ENCODE data around the gene COL21A1.

Gene COL21A1

DNA sequence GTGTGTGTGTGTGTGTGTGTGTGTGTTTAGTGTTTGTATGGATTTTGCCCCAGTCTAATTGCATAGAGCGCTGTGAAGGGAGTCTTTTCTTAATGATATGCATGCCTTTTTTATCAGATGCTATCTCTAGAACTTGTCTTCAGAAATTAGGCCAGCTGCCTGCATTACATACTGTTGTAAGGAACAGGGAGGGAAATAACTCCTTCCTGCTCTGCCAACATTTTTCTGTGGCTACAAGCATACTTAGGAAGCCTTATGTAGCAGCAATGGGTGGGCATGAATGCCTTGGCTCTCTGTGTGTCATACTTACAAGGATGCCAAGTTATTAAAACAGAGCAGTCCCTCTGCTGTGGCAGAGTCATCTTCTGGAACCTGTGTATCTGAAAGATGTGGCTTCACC, 8.0 kb upstream of the COL21A1 start:
- H3K27me3 ChIP-seq (replicated peaks; ENCODE audit: control insufficient read depth, insufficient read depth, low read length) = no peaks in the 10 kb centered on the region
- H3K36me3 ChIP-seq (ENCODE audit: control insufficient read depth, insufficient read depth, low read length) = no peaks in the 10 kb centered on the region
- TF ChIP-seq, protein P1, sequence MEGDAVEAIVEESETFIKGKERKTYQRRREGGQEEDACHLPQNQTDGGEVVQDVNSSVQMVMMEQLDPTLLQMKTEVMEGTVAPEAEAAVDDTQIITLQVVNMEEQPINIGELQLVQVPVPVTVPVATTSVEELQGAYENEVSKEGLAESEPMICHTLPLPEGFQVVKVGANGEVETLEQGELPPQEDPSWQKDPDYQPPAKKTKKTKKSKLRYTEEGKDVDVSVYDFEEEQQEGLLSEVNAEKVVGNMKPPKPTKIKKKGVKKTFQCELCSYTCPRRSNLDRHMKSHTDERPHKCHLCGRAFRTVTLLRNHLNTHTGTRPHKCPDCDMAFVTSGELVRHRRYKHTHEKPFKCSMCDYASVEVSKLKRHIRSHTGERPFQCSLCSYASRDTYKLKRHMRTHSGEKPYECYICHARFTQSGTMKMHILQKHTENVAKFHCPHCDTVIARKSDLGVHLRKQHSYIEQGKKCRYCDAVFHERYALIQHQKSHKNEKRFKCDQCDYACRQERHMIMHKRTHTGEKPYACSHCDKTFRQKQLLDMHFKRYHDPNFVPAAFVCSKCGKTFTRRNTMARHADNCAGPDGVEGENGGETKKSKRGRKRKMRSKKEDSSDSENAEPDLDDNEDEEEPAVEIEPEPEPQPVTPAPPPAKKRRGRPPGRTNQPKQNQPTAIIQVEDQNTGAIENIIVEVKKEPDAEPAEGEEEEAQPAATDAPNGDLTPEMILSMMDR (IDR thresholded peaks at IDR 0.05; ENCODE audit: insufficient read depth, low read length, poor library complexity, severe bottlenecking) = no peak
- no peak overlapping the region for H3K4me3 ChIP-seq (replicated peaks; ENCODE audit: low read depth, low read length)
- no peak for DNase-seq (ENCODE audit: extremely low read depth, insufficient read length)

DNA sequence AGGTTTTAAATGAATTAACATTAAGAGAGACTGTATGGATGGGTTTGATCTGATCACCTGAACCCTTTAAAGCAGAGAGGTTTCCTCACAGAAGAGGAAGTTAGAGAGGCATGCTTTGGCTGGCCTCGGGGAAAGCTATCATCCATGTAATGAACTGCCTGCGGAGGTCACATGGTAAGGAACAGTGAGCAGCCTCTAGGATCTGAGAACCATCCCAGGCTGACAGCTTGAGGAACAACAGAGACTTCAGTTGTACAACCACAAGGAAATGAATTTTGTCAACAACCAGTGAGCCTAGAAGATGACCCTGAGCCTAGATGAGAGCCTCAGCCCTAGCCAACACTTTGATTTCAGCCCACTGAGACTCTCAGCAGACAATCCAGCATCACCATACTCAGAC, 2.9 kb upstream of the COL21A1 start:
- no peak overlapping the region for H3K4me3 ChIP-seq (replicated peaks; ENCODE audit: low read depth, low read length)
- H3K27me3 ChIP-seq (replicated peaks; ENCODE audit: control insufficient read depth, insufficient read depth, low read length) = no peaks in the 10 kb centered on the region; the same call in none of the 2 replicates
- DNase-seq (ENCODE audit: extremely low read depth, insufficient read length) = no peak
- no peaks in the 10 kb centered on the region for H3K36me3 ChIP-seq (ENCODE audit: control insufficient read depth, insufficient read depth, low read length)
- TF ChIP-seq, protein P1 (IDR thresholded peaks at IDR 0.05; ENCODE audit: insufficient read depth, low read length, poor library complexity, severe bottlenecking) = no peak

DNA sequence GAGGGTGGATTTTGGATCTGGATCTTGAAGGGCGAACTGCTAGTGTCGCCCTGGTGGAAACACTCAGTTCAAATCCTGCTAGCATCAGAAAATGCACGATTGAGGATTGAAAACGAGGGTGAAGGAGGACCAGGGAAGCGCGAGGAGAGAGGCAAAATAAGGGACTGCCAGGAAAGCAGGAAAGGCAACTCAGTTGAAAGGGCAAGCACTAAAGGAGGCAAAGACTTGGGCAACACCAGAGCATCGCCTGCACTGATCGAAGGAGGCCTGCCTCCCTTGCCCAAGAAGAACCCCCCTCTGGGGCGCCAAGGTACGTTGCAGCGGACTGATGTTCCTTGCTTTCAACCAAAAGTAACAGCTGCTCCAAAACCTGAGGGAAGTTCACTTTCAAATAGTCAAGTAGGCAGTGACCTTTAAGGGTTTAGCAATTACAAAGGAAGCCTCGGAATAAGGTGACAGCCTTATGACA, 308 bp upstream of the COL21A1 start:
- TF ChIP-seq, protein P1 (IDR thresholded peaks at IDR 0.05; ENCODE audit: insufficient read depth, low read length, poor library complexity, severe bottlenecking) = no peak
- Histone ChIP-seq H3K27me3 (replicated peaks; ENCODE audit: control insufficient read depth, insufficient read depth, low read length) (no peaks in the 10 kb centered on the region; the same call in none of the 2 replicates), H3K4me3 (replicated peaks; ENCODE audit: low read depth, low read length) (no peak overlapping the region), H3K36me3 (ENCODE audit: control insufficient read depth, insufficient read depth, low read length) (no peaks in the 10 kb centered on the region)
- no peak for DNase-seq (ENCODE audit: extremely low read depth, insufficient read length)

DNA sequence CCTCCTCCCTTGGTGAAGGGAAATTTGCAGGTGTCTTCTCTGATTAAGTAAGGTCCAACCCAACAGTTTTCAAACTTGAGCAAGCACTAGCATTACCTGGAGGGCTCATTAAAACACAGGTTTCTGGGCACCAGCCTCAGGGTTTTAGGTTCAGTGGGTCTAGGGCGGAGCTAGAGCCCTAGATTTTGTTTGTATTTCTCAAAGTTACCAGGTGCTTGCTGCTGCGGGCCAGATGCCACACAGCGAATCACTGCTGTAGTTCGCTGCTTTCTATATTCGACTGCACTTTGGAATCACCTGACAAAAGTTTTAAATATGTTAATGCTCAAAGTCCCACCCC, 869 bp downstream of the COL21A1 start:
- no peak for DNase-seq (ENCODE audit: extremely low read depth, insufficient read length)
- Histone ChIP-seq H3K4me3 (replicated peaks; ENCODE audit: low read depth, low read length) (no peak overlapping the region), H3K36me3 (ENCODE audit: control insufficient read depth, insufficient read depth, low read length) (no peaks in the 10 kb centered on the region), H3K27me3 (replicated peaks; ENCODE audit: control insufficient read depth, insufficient read depth, low read length) (no peaks in the 10 kb centered on the region; the same call in none of the 2 replicates)
- TF ChIP-seq, protein P1 (IDR thresholded peaks at IDR 0.05; ENCODE audit: insufficient read depth, low read length, poor library complexity, severe bottlenecking) = no peak

DNA sequence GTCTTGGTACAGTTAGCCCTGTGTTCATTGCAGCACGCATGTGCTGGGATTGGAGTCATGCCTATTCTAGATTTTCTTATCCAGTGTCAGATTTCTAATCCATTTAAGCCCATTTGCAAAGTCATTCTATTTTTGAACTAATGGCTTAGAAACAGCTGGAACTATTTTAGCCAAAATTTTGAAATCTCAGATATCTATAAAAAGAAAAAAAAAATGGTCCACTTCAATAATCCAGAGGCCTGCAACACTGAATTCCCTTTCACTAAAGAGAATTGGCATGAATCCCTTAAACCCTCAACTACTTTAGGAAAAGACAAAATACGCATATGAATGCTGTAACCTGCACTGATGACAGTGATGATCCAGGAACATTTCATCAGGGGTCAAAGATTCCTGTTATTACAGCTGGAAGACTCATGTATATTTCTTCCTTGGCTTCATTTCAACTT, 1.5 kb downstream of the COL21A1 start:
- TF ChIP-seq, protein P1 (IDR thresholded peaks at IDR 0.05; ENCODE audit: insufficient read depth, low read length, poor library complexity, severe bottlenecking) = no peak
- H3K4me3 ChIP-seq (replicated peaks; ENCODE audit: low read depth, low read length) = no peak overlapping the region
- no peak for DNase-seq (ENCODE audit: extremely low read depth, insufficient read length)

More for the DNA sequence above, 1.5 kb downstream of the COL21A1 start:
- no peaks in the 10 kb centered on the region; the same call in none of the 2 replicates for H3K27me3 ChIP-seq (replicated peaks; ENCODE audit: control insufficient read depth, insufficient read depth, low read length)
- H3K36me3 ChIP-seq (ENCODE audit: control insufficient read depth, insufficient read depth, low read length) = no peaks in the 10 kb centered on the region

Data from GM06990 (cell line).